HCT116 (cell line): ENCODE results near the gene APPBP2.

Source experiments
- CBX3 ChIP-seq: IDR thresholded peaks from 2 replicates; pipeline ENCODE4 v1.6.1; 2012; ENCODE audit warnings: low read depth
- EZH2 ChIP-seq: fragments of 200-600 bp; sonication (generic); IDR thresholded peaks from 2 replicates; pipeline ENCODE4 v1.6.1; 2017; ENCODE audit warnings: antibody characterized with exemption, mixed run types
- EZH2phosphoT487 ChIP-seq: fragments of 200-600 bp; IDR thresholded peaks from 2 replicates; pipeline ENCODE4 v1.6.1; 2018; ENCODE audit warnings: antibody characterized with exemption, borderline replicate concordance
- POLR2A ChIP-seq: IDR thresholded peaks from 2 replicates; pipeline ENCODE4 v1.7.0; 2011; ENCODE audit warnings: borderline replicate concordance; ENCODE audit not compliant: insufficient read depth, insufficient read length; ENCODE audit errors: extremely low read depth
- POLR2AphosphoS5 ChIP-seq: IDR thresholded peaks from 2 replicates; pipeline ENCODE4 v1.6.1; 2011; ENCODE audit warnings: mild to moderate bottlenecking, low read depth, low read length, moderate library complexity
- RAD21 ChIP-seq: IDR thresholded peaks from 2 replicates; pipeline ENCODE4 v1.6.1; 2012; ENCODE audit warnings: low read depth, mild to moderate bottlenecking
- SIN3A ChIP-seq: IDR thresholded peaks from 2 replicates; pipeline ENCODE4 v1.6.1; 2012; ENCODE audit warnings: low read depth
- SP1 ChIP-seq: IDR thresholded peaks from 2 replicates; pipeline ENCODE4 v1.6.1; 2012; ENCODE audit warnings: low read depth
- SRF ChIP-seq: IDR thresholded peaks from 2 replicates; pipeline ENCODE4 v1.6.1; 2012; ENCODE audit warnings: low read depth
- YY1 ChIP-seq: IDR thresholded peaks from 2 replicates; pipeline ENCODE4 v1.6.1; 2011; ENCODE audit warnings: low read length, low read depth, moderate library complexity, mild to moderate bottlenecking; ENCODE audit not compliant: insufficient replicate concordance; ENCODE audit errors: extremely low read depth
- TF ChIP-seq, protein P1 (sequence below), 3 experiments: fragments of 200-600 bp in 1 of 3; sonication (generic) in 1 of 3; IDR thresholded peaks in 2 of 3; conservative IDR thresholded peaks in 1 of 3; 2 replicates each; pipeline ENCODE4 v1.5.1; 2012 to 2017; ENCODE audit warnings: low read depth in 2 of 3, low read length in 2 of 3, antibody characterized with exemption in 1 of 3, borderline replicate concordance in 1 of 3, control low read depth in 1 of 3, mild to moderate bottlenecking in 1 of 3, mixed read lengths in 1 of 3, mixed run types in 1 of 3, moderate library complexity in 1 of 3; ENCODE audit not compliant: insufficient read depth in 1 of 3
- TF ChIP-seq, protein P2 (sequence below): IDR thresholded peaks from 2 replicates; pipeline ENCODE4 v1.6.1; 2012; ENCODE audit warnings: low read depth
- TF ChIP-seq, protein P3 (sequence below): IDR thresholded peaks from 2 replicates; pipeline ENCODE4 v1.6.1; 2012

DNA sequence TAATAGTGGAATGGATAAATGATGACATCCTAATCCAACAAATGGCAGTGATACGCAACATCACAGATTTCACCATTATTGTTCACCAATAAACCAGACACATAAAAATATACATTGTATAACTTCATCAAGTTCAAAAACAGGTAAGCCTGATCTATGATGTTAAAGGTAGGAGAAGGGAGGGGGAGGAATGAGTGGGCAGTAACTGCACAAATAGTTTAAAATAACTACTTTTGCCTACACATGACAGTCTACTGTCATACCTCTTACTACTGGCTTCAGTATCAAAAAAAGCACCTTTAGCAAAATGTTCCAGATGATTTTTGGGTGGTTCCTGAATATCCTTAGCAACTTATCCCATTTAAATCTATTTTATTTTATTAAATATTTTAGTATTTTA, 75.0 kb downstream of the APPBP2 start:
- TF ChIP-seq, protein P1, sequence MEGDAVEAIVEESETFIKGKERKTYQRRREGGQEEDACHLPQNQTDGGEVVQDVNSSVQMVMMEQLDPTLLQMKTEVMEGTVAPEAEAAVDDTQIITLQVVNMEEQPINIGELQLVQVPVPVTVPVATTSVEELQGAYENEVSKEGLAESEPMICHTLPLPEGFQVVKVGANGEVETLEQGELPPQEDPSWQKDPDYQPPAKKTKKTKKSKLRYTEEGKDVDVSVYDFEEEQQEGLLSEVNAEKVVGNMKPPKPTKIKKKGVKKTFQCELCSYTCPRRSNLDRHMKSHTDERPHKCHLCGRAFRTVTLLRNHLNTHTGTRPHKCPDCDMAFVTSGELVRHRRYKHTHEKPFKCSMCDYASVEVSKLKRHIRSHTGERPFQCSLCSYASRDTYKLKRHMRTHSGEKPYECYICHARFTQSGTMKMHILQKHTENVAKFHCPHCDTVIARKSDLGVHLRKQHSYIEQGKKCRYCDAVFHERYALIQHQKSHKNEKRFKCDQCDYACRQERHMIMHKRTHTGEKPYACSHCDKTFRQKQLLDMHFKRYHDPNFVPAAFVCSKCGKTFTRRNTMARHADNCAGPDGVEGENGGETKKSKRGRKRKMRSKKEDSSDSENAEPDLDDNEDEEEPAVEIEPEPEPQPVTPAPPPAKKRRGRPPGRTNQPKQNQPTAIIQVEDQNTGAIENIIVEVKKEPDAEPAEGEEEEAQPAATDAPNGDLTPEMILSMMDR (IDR thresholded peaks at IDR 0.05 in 2 of 3, conservative IDR thresholded peaks at IDR 0.05 in 1 of 3; ENCODE audit: borderline replicate concordance in 1 of 3, insufficient read depth in 1 of 3, low read depth in 2 of 3, low read length in 2 of 3): no peak
- no peak for TF ChIP-seq POLR2A
- no peak for TF ChIP-seq SP1
- no peak for TF ChIP-seq RAD21
- TF ChIP-seq CBX3: no peak
- TF ChIP-seq, protein P2, sequence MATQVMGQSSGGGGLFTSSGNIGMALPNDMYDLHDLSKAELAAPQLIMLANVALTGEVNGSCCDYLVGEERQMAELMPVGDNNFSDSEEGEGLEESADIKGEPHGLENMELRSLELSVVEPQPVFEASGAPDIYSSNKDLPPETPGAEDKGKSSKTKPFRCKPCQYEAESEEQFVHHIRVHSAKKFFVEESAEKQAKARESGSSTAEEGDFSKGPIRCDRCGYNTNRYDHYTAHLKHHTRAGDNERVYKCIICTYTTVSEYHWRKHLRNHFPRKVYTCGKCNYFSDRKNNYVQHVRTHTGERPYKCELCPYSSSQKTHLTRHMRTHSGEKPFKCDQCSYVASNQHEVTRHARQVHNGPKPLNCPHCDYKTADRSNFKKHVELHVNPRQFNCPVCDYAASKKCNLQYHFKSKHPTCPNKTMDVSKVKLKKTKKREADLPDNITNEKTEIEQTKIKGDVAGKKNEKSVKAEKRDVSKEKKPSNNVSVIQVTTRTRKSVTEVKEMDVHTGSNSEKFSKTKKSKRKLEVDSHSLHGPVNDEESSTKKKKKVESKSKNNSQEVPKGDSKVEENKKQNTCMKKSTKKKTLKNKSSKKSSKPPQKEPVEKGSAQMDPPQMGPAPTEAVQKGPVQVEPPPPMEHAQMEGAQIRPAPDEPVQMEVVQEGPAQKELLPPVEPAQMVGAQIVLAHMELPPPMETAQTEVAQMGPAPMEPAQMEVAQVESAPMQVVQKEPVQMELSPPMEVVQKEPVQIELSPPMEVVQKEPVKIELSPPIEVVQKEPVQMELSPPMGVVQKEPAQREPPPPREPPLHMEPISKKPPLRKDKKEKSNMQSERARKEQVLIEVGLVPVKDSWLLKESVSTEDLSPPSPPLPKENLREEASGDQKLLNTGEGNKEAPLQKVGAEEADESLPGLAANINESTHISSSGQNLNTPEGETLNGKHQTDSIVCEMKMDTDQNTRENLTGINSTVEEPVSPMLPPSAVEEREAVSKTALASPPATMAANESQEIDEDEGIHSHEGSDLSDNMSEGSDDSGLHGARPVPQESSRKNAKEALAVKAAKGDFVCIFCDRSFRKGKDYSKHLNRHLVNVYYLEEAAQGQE: no peak
- TF ChIP-seq, protein P3, sequence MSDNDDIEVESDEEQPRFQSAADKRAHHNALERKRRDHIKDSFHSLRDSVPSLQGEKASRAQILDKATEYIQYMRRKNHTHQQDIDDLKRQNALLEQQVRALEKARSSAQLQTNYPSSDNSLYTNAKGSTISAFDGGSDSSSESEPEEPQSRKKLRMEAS: no peak
- no peak for TF ChIP-seq YY1
- no peak for TF ChIP-seq POLR2AphosphoS5
- no peak for TF ChIP-seq SIN3A
- no peak for TF ChIP-seq EZH2phosphoT487
- TF ChIP-seq SRF: no peak
- TF ChIP-seq EZH2: no peak
